Neural cell (in vitro differentiated cells): ENCODE data around the gene FRMD4A. TPM values are rescaled to one million over a fixed set of nuclear protein-coding genes. Genes with fewer than 3 reads are reported as not detected.

ENCODE experiments used
- H2AFZ ChIP-seq: fragments of 200-600, 300-800 bp; sonication (generic), shearing (Covaris generic); 2 replicates; pipeline ENCODE4 v1.6.0; 2014; ENCODE audit warnings: low read depth, mild to moderate bottlenecking, antibody characterized with exemption, low read length, moderate library complexity
- H3F3A ChIP-seq: fragments of 200-600 bp; shearing (Covaris generic); 2 replicates; pipeline ENCODE4 v1.6.1; 2016; ENCODE audit warnings: mild to moderate bottlenecking, moderate library complexity, mixed read lengths, antibody characterized with exemption, low read length; ENCODE audit not compliant: insufficient read depth, poor library complexity, severe bottlenecking
- H3K27ac ChIP-seq: fragments of 200-600, 300-800 bp; sonication (generic), shearing (Covaris generic); 2 replicates; pipeline ENCODE4 v1.5.1; 2014; ENCODE audit warnings: mild to moderate bottlenecking, low read length, moderate library complexity
- H3K27me3 ChIP-seq: fragments of 300-800, 200-600 bp; sonication (generic), shearing (Covaris generic); 2 replicates; pipeline ENCODE4 v1.6.0; 2014; ENCODE audit warnings: mild to moderate bottlenecking, low read depth, low read length, moderate library complexity; ENCODE audit not compliant: insufficient read depth
- H3K36me3 ChIP-seq: fragments of 300-800, 200-600 bp; sonication (generic), shearing (Covaris generic); 2 replicates; pipeline ENCODE4 v1.5.1; 2014; ENCODE audit warnings: mild to moderate bottlenecking, antibody characterized with exemption, low read length, moderate library complexity; ENCODE audit not compliant: insufficient read depth
- H3K4me2 ChIP-seq: fragments of 300-800, 200-600 bp; sonication (generic), shearing (Covaris generic); 2 replicates; pipeline ENCODE4 v1.6.0; 2014; ENCODE audit warnings: mild to moderate bottlenecking, low read length
- H3K4me3 ChIP-seq: fragments of 300-800, 200-600 bp; sonication (generic), shearing (Covaris generic); 2 replicates; pipeline ENCODE4 v1.5.1; 2014; ENCODE audit warnings: mild to moderate bottlenecking, low read length, moderate library complexity
- H3K79me2 ChIP-seq: fragments of 200-600 bp; shearing (Covaris generic); replicated peaks from 2 replicates; pipeline ENCODE4 v1.6.0; 2014; ENCODE audit warnings: mild to moderate bottlenecking, low read length, moderate library complexity; ENCODE audit not compliant: insufficient read depth
- H3K9ac ChIP-seq: fragments of 300-800, 200-600 bp; sonication (generic), shearing (Covaris generic); 2 replicates; pipeline ENCODE4 v1.6.1; 2016; ENCODE audit warnings: mild to moderate bottlenecking, low read length, mixed read lengths
- H3K9me2 ChIP-seq: fragments of 200-600 bp; shearing (Covaris generic); 2 replicates; pipeline ENCODE4 v1.6.1; 2016; ENCODE audit warnings: mild to moderate bottlenecking, low read length, mixed read lengths; ENCODE audit not compliant: insufficient read depth
- H3K9me3 ChIP-seq: fragments of 200-600, 300-800 bp; sonication (generic), shearing (Covaris generic); 2 replicates; pipeline ENCODE4 v1.6.1; 2016; ENCODE audit warnings: mild to moderate bottlenecking, mixed run types, low read length, moderate library complexity, mixed read lengths
- H4K20me1 ChIP-seq: fragments of 200-600 bp; shearing (Covaris generic); 2 replicates; pipeline ENCODE4 v1.6.1; 2016; ENCODE audit warnings: mild to moderate bottlenecking, mixed run types; ENCODE audit not compliant: insufficient read depth
- EP300 ChIP-seq: fragments of 450-650 bp; conservative IDR thresholded peaks from 2 replicates; pipeline ENCODE4 v1.6.1; 2014; ENCODE audit warnings: antibody characterized with exemption, mild to moderate bottlenecking, moderate library complexity; ENCODE audit not compliant: poor library complexity, severe bottlenecking
- EZH2 ChIP-seq: fragments of 200-600, 300-800 bp; shearing (Covaris generic), sonication (generic); IDR thresholded peaks from 2 replicates; pipeline ENCODE4 v1.6.1; 2014; ENCODE audit warnings: antibody characterized with exemption, low read length, borderline replicate concordance, mild to moderate bottlenecking; ENCODE audit not compliant: insufficient read depth, poor library complexity, severe bottlenecking
- MXI1 ChIP-seq: fragments of 450-650 bp; conservative IDR thresholded peaks from 2 replicates; pipeline ENCODE4 v1.6.1; 2014; ENCODE audit warnings: antibody characterized with exemption, mild to moderate bottlenecking; ENCODE audit not compliant: poor library complexity, severe bottlenecking
- POLR2AphosphoS5 ChIP-seq: IDR thresholded peaks from 2 replicates; pipeline ENCODE4 v1.6.1; 2012
- RAD21 ChIP-seq: fragments of 450-650 bp; conservative IDR thresholded peaks from 2 replicates; pipeline ENCODE4 v1.6.1; 2014; ENCODE audit warnings: antibody characterized with exemption, mild to moderate bottlenecking, moderate library complexity
- SMC3 ChIP-seq: fragments of 450-650 bp; conservative IDR thresholded peaks from 2 replicates; pipeline ENCODE4 v1.6.1; 2014; ENCODE audit warnings: antibody characterized with exemption, mild to moderate bottlenecking, moderate library complexity; ENCODE audit not compliant: poor library complexity
- TAF1 ChIP-seq: IDR thresholded peaks from 2 replicates; pipeline ENCODE4 v1.6.1; 2012; ENCODE audit warnings: low read depth
- polyA plus RNA-seq: library from polyadenylated mRNA; depleted of rRNA; stranded (reverse); fragments of >200 nt; gene quantifications from 2 replicates; pipeline ENCODE4 v1.2.3, GENCODE V29; 2014
- TF ChIP-seq, protein P1 (sequence below): fragments of 450-650 bp; IDR thresholded peaks from 2 replicates; pipeline ENCODE4 v1.5.1; 2014; ENCODE audit warnings: antibody characterized with exemption, mild to moderate bottlenecking, moderate library complexity; ENCODE audit not compliant: poor library complexity, severe bottlenecking
- TF ChIP-seq, protein P2 (sequence below): IDR thresholded peaks from 2 replicates; pipeline ENCODE4 v1.6.1; 2012; ENCODE audit warnings: borderline replicate concordance

FRMD4A gene
- polyA plus RNA-seq, 1 donor from 2014 or later: 36.5 TPM

DNA sequence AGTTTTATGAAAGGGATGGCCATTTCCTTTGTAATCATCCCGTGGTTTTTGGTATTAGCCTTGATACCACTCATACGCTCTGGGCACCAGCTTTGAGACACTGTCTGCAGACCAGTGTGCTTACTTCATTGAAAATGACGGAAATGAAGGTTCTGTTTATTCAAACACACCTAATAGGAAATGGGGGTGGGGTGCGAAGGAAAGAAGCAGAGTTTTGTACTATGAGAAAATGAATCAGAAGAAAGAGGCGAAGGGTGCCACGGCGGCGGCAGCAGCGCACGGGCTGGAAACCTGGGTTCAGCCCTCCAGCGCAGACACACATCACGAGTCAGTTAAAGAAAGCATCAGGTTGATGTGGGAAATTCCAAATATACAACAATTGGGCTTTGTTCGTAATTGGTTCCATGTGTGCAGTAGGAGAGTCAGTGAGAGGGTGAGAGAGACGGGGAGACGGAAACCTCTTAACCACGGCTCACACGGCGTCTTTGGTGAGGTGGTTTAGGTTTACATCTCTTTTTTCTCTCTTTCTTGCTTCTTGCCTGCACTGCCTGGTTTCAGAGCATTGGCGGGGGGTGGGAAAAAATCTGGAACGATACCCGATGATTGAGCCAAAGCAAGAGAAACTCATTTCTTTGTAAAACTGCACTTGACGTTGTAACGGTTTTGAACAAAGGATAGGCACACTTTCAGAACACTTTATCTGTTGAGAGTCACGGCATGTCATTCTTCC lies 321.2 kb downstream of the FRMD4A start:
- H2AFZ ChIP-seq: no peak overlapping the region
- no peak overlapping the region for H3K4me2 ChIP-seq
- TF ChIP-seq RAD21 (no peak), MXI1 (no peak), EZH2 (no peak), TAF1 (no peak), POLR2AphosphoS5 (no peak), SMC3 (no peak), EP300 (no peak)
- TF ChIP-seq, protein P1, sequence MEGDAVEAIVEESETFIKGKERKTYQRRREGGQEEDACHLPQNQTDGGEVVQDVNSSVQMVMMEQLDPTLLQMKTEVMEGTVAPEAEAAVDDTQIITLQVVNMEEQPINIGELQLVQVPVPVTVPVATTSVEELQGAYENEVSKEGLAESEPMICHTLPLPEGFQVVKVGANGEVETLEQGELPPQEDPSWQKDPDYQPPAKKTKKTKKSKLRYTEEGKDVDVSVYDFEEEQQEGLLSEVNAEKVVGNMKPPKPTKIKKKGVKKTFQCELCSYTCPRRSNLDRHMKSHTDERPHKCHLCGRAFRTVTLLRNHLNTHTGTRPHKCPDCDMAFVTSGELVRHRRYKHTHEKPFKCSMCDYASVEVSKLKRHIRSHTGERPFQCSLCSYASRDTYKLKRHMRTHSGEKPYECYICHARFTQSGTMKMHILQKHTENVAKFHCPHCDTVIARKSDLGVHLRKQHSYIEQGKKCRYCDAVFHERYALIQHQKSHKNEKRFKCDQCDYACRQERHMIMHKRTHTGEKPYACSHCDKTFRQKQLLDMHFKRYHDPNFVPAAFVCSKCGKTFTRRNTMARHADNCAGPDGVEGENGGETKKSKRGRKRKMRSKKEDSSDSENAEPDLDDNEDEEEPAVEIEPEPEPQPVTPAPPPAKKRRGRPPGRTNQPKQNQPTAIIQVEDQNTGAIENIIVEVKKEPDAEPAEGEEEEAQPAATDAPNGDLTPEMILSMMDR: no peak
- TF ChIP-seq, protein P2, sequence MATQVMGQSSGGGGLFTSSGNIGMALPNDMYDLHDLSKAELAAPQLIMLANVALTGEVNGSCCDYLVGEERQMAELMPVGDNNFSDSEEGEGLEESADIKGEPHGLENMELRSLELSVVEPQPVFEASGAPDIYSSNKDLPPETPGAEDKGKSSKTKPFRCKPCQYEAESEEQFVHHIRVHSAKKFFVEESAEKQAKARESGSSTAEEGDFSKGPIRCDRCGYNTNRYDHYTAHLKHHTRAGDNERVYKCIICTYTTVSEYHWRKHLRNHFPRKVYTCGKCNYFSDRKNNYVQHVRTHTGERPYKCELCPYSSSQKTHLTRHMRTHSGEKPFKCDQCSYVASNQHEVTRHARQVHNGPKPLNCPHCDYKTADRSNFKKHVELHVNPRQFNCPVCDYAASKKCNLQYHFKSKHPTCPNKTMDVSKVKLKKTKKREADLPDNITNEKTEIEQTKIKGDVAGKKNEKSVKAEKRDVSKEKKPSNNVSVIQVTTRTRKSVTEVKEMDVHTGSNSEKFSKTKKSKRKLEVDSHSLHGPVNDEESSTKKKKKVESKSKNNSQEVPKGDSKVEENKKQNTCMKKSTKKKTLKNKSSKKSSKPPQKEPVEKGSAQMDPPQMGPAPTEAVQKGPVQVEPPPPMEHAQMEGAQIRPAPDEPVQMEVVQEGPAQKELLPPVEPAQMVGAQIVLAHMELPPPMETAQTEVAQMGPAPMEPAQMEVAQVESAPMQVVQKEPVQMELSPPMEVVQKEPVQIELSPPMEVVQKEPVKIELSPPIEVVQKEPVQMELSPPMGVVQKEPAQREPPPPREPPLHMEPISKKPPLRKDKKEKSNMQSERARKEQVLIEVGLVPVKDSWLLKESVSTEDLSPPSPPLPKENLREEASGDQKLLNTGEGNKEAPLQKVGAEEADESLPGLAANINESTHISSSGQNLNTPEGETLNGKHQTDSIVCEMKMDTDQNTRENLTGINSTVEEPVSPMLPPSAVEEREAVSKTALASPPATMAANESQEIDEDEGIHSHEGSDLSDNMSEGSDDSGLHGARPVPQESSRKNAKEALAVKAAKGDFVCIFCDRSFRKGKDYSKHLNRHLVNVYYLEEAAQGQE: no peak
- no peaks in the 10 kb centered on the region for H3F3A ChIP-seq
- H3K4me3 ChIP-seq: no peak overlapping the region
- no peaks in the 10 kb centered on the region for H3K79me2 ChIP-seq
- H4K20me1 ChIP-seq: no peaks in the 10 kb centered on the region
- H3K9me2 ChIP-seq: no peaks in the 10 kb centered on the region
- no peaks in the 10 kb centered on the region for H3K27me3 ChIP-seq
- no peaks in the 10 kb centered on the region for H3K36me3 ChIP-seq
- no peak overlapping the region for H3K27ac ChIP-seq
- no peak overlapping the region for H3K9ac ChIP-seq
- H3K9me3 ChIP-seq: no peaks in the 10 kb centered on the region

DNA sequence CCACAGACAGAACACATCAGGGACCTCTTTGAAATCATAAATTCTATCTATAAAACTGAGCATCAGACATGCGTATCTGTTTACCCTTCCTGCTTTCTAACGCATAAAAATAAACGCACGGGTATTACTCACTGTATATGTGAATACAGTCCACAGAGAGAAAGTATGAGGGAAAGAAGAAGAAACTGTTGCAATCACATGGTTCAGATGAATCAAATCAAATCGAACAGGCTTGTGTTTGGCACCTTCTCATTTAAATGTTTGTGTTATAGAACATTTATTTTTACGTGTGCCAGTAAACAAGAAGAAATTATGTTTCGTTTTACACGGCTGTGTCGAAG lies 322.0 kb downstream of the FRMD4A start:
- Histone ChIP-seq H3K9me2 (no peaks in the 10 kb centered on the region), H4K20me1 (no peaks in the 10 kb centered on the region), H3F3A (no peaks in the 10 kb centered on the region), H3K79me2 (no peaks in the 10 kb centered on the region), H3K9ac (no peak overlapping the region), H3K4me3 (no peak overlapping the region), H2AFZ (no peak overlapping the region), H3K27me3 (no peaks in the 10 kb centered on the region), H3K36me3 (no peaks in the 10 kb centered on the region), H3K9me3 (no peaks in the 10 kb centered on the region), H3K4me2 (no peak overlapping the region), H3K27ac (no peak overlapping the region)
- TF ChIP-seq, protein P1: no peak
- TF ChIP-seq EZH2 (no peak), SMC3 (no peak), RAD21 (no peak), MXI1 (no peak), TAF1 (no peak), EP300 (no peak), POLR2AphosphoS5 (no peak)
- TF ChIP-seq, protein P2: no peak
